K562 (cell line): ENCODE results near the gene STARD3NL. TPM values are rescaled to one million over a fixed set of nuclear protein-coding genes. Genes with fewer than 3 reads are reported as not detected.

Experiments used
- FOXM1 ChIP-seq, 2 experiments: fragments of 450-650 bp in 1 of 2; sonication (generic) in 1 of 2; formaldehyde crosslinking in 1 of 2; IDR thresholded peaks; 2 replicates each; pipeline versions ENCODE4 v1.6.1 to v1.9.0; 2017 to 2022; ENCODE audit warnings: low read depth in 2 of 2, mild to moderate bottlenecking in 2 of 2, missing genetic modification reagents in 1 of 2, moderate library complexity in 1 of 2
- RBM14 ChIP-seq: fragments of 200-400 bp; formaldehyde crosslinking; IDR thresholded peaks from 2 replicates; pipeline ENCODE4 v1.6.1; 2018; ENCODE audit warnings: low read depth, mild to moderate bottlenecking, low read length, moderate library complexity, borderline replicate concordance; ENCODE audit not compliant: insufficient read depth
- XRCC5 ChIP-seq: fragments of 200-400 bp; formaldehyde crosslinking; IDR thresholded peaks from 2 replicates; pipeline ENCODE4 v1.6.1; 2017; ENCODE audit warnings: low read depth, mild to moderate bottlenecking, low read length
- YY1 ChIP-seq, 3 experiments: IDR thresholded peaks; 2 replicates each; pipeline ENCODE4 v1.6.1; 2011; ENCODE audit warnings: low read length in 2 of 3, mild to moderate bottlenecking in 2 of 3, moderate library complexity in 2 of 3, borderline replicate concordance in 1 of 3, control low read depth in 1 of 3, low read depth in 1 of 3; ENCODE audit not compliant: insufficient read depth in 3 of 3, insufficient replicate concordance in 2 of 3, control insufficient read depth in 1 of 3, insufficient read length in 1 of 3; ENCODE audit errors: extremely low read depth in 1 of 3
- polyA plus RNA-seq, 8 experiments: library from polyadenylated mRNA; depleted of rRNA in 4 of 8; stranded (reverse) in 5 of 8; unstranded in 3 of 8; fragments of >200 nt; fragmentation: Nextera tagmentation in 2 of 8; fragmentation: Illumina TruSeq in 1 of 8; extraction: Ambion mirVana in 2 of 8; extraction: Trizol in 1 of 8; gene quantifications; 2 replicates each; pipeline versions ENCODE4 v1.2.1 to v1.2.3, GENCODE V29; 2011 to 2014; ENCODE audit warnings: inconsistent platforms in 1 of 8, missing spikeins in 1 of 8
- total RNA-seq, 7 experiments: library from RNA; depleted of rRNA in 6 of 7; stranded (reverse); fragments of >200 nt in 6 of 7; fragmentation: Illumina TruSeq in 2 of 7; extraction: Trizol in 2 of 7; gene quantifications; 2 replicates each; pipeline versions ENCODE4 v1.2.1 to v1.2.3, GENCODE V29; 2011 to 2021; ENCODE audit warnings: low replicate concordance in 1 of 7
- TF ChIP-seq, protein P1 (sequence below): fragments of 450-650 bp; IDR thresholded peaks from 2 replicates; pipeline ENCODE4 v1.6.1; 2017; ENCODE audit warnings: antibody characterized with exemption

Gene STARD3NL
- total and polyA plus RNA-seq, 9 of the 15 experiments (the other 6 are each of a cell fraction or from before 2014, with no cell fraction given) = 42.2 to 90.0 (median 57.6) TPM

GRCh38 chr7:38215735-38216670 is 38.0 kb downstream of the STARD3NL start (continued):
- peak in 2 of 3 experiments; percentile 27 to 39 for TF ChIP-seq YY1 (IDR thresholded peaks at IDR 0.05; ENCODE audit: borderline replicate concordance in 1 of 3, control insufficient read depth in 1 of 3, extremely low read depth in 1 of 3, insufficient read depth in 3 of 3, insufficient read length in 1 of 3, insufficient replicate concordance in 2 of 3, low read depth in 1 of 3, low read length in 2 of 3)
- TF ChIP-seq RBM14 = no peak
- peak; percentile 76 for TF ChIP-seq XRCC5
- TF ChIP-seq, protein P1, sequence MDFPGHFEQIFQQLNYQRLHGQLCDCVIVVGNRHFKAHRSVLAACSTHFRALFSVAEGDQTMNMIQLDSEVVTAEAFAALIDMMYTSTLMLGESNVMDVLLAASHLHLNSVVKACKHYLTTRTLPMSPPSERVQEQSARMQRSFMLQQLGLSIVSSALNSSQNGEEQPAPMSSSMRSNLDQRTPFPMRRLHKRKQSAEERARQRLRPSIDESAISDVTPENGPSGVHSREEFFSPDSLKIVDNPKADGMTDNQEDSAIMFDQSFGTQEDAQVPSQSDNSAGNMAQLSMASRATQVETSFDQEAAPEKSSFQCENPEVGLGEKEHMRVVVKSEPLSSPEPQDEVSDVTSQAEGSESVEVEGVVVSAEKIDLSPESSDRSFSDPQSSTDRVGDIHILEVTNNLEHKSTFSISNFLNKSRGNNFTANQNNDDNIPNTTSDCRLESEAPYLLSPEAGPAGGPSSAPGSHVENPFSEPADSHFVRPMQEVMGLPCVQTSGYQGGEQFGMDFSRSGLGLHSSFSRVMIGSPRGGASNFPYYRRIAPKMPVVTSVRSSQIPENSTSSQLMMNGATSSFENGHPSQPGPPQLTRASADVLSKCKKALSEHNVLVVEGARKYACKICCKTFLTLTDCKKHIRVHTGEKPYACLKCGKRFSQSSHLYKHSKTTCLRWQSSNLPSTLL = no peak
- TF ChIP-seq FOXM1 (IDR thresholded peaks at IDR 0.05; ENCODE audit: low read depth) = no peak
- no peak for TF ChIP-seq FOXM1 (CRISPR knock-in tag; IDR thresholded peaks at IDR 0.05; ENCODE audit: low read depth)
- TF ChIP-seq, all 486 proteins: peak for 42
